Mucosa of stomach (tissue), 1 donor: ENCODE measurements around the gene FGD3.

ENCODE experiments used
- H3K27me3 ChIP-seq: one replicate; pipeline ENCODE4 v1.7.0; 2013; ENCODE audit warnings: mild to moderate bottlenecking, low read length; ENCODE audit not compliant: control insufficient read depth, insufficient read depth
- H3K36me3 ChIP-seq: one replicate; pipeline ENCODE4 v1.7.0; 2013; ENCODE audit warnings: low read length; ENCODE audit not compliant: control insufficient read depth, insufficient read depth
- H3K4me1 ChIP-seq: one replicate; pipeline ENCODE4 v1.7.0; 2013; ENCODE audit warnings: mild to moderate bottlenecking, low read length; ENCODE audit not compliant: control insufficient read depth, insufficient read depth
- H3K4me3 ChIP-seq: one replicate; pipeline ENCODE4 v1.7.0; 2013; ENCODE audit warnings: low read length
- H3K9ac ChIP-seq: one replicate; pipeline ENCODE4 v1.7.0; 2013; ENCODE audit warnings: mild to moderate bottlenecking, low read length, moderate library complexity
- H3K9me3 ChIP-seq: one replicate; pipeline ENCODE4 v1.7.0; 2013; ENCODE audit warnings: mild to moderate bottlenecking, low read length, moderate library complexity; ENCODE audit not compliant: control insufficient read depth
- donor health status: Pancreatic carcinoma.

FGD3 gene

GRCh38 chr9:92973700-92974099 lies 26.4 kb downstream of the FGD3 start:
- no peaks in the 10 kb centered on the region for H3K9me3 ChIP-seq
- H3K9ac ChIP-seq = no peak overlapping the region
- H3K4me3 ChIP-seq = no peak overlapping the region
- no peaks in the 10 kb centered on the region for H3K27me3 ChIP-seq
- H3K4me1 ChIP-seq = no peaks in the 10 kb centered on the region
- no peaks in the 10 kb centered on the region for H3K36me3 ChIP-seq

- H3K9ac ChIP-seq = no peak overlapping the region
Measured at GRCh38 chr9:92974161-92974661, 26.9 kb downstream of the FGD3 start.

GRCh38 chr9:92974761-92975755 lies 27.7 kb downstream of the FGD3 start:
- Histone ChIP-seq H3K27me3 (no peaks in the 10 kb centered on the region), H3K36me3 (no peaks in the 10 kb centered on the region), H3K4me1 (no peaks in the 10 kb centered on the region), H3K9me3 (no peaks in the 10 kb centered on the region), H3K9ac (no peak overlapping the region), H3K4me3 (no peak overlapping the region)

More at GRCh38 chr9:92974161-92974661, 26.9 kb downstream of the FGD3 start:
- no peaks in the 10 kb centered on the region for H3K4me1 ChIP-seq
- H3K4me3 ChIP-seq = no peak overlapping the region
- no peaks in the 10 kb centered on the region for H3K36me3 ChIP-seq
- no peaks in the 10 kb centered on the region for H3K9me3 ChIP-seq
- no peaks in the 10 kb centered on the region for H3K27me3 ChIP-seq

GRCh38 chr9:92976431-92976830 lies 29.1 kb downstream of the FGD3 start:
- no peaks in the 10 kb centered on the region for H3K4me1 ChIP-seq
- no peak overlapping the region for H3K9ac ChIP-seq

DNA sequence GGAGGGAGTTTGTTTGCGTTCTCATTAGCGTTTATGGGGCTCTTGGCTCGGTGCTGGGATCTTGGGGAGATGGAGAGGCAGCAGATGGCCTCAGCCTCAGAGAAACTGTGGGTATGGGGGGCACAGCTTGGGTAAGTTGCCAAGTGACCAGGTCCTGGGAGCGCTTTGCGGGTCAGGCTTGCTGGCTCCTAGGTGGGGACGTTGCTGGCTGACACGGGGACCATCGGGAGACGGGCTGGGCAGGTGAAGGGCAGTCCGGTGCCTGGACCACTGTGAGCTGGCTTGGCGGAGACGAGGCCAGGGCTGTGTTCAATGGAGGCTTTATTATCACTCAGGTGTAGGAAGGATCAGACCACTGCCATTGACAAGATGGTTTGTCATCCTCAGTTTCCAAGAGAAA lies 30.0 kb downstream of the FGD3 start:
- Histone ChIP-seq H3K36me3 (no peaks in the 10 kb centered on the region), H3K9ac (no peak overlapping the region), H3K4me3 (no peak overlapping the region), H3K27me3 (no peaks in the 10 kb centered on the region), H3K4me1 (no peaks in the 10 kb centered on the region), H3K9me3 (no peaks in the 10 kb centered on the region)

More at GRCh38 chr9:92976431-92976830, 29.1 kb downstream of the FGD3 start:
- H3K36me3 ChIP-seq = no peaks in the 10 kb centered on the region
- no peaks in the 10 kb centered on the region for H3K27me3 ChIP-seq
- no peak overlapping the region for H3K4me3 ChIP-seq
- H3K9me3 ChIP-seq = no peaks in the 10 kb centered on the region

DNA sequence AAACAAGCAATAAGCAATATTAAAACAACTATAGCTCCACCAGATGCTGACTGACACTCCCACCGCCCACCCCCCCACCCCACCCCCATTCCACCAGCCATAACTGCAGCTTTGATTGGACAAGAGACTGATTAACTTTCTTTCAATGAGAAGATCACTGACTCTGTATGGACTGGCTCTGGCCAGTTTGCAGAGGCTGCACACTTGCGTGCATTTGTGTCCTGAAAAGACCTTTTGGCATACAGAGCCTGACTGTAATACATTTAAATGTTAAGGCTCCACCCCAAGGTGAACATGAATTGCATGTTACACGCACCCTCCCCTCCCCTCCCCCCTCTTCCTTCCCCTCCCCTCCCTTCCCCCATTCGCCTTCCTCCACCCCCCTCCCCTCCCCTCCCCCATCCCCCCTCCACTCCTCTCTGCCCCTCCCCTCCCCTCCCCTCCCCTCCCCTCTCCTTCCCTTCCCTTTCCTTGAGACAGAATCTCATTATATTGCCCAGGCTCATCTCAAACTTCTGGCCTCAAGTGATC lies 31.1 kb downstream of the FGD3 start:
- no peak overlapping the region for H3K9ac ChIP-seq
- no peaks in the 10 kb centered on the region for H3K9me3 ChIP-seq
- no peaks in the 10 kb centered on the region for H3K27me3 ChIP-seq
- H3K36me3 ChIP-seq = no peaks in the 10 kb centered on the region
- H3K4me1 ChIP-seq = no peaks in the 10 kb centered on the region
- H3K4me3 ChIP-seq = no peak overlapping the region

- no peaks in the 10 kb centered on the region for H3K36me3 ChIP-seq
- no peak overlapping the region for H3K9ac ChIP-seq
Measured at GRCh38 chr9:92979283-92980056, 32.1 kb downstream of the FGD3 start.

DNA sequence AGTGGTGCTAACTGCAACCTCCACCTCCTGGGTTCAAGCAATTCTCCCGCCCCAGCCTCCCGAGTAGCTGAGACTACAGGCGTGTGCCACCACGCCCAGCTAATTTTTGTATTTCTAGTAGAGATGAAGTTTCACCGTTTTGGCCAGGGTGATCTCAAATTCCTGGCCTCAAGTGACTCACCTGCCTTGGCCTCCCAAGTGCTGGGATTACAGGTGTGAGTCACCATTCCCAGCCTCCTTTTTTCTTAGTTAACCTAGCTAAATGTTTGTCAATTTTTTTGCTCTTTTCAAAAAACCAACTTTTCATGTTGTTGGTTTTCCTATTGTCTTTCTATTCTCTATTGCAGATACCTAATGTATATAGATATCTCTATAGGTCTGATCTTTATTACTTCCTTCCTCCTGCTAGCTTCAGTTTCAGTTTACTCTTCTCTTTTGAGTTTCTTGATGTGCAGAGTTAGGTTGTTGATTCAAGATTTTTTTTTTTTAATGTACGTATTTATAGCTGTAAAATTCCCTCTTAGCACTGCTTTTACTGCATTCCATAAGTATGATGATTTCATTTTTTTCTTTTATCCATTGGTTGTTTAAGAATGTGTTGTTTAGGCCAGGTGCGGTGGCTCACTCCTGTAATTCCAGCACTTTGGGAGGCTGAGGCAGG lies 32.9 kb downstream of the FGD3 start:
- H3K4me1 ChIP-seq = no peaks in the 10 kb centered on the region
- no peak overlapping the region for H3K9ac ChIP-seq

More at GRCh38 chr9:92979283-92980056, 32.1 kb downstream of the FGD3 start:
- H3K4me1 ChIP-seq = no peaks in the 10 kb centered on the region
- no peak overlapping the region for H3K4me3 ChIP-seq
- no peaks in the 10 kb centered on the region for H3K27me3 ChIP-seq
- H3K9me3 ChIP-seq = no peaks in the 10 kb centered on the region

GRCh38 chr9:92982130-92982529 lies 34.8 kb downstream of the FGD3 start:
- no peak overlapping the region for H3K4me3 ChIP-seq
- H3K9me3 ChIP-seq = no peaks in the 10 kb centered on the region
- H3K36me3 ChIP-seq = no peaks in the 10 kb centered on the region
- H3K27me3 ChIP-seq = no peaks in the 10 kb centered on the region
- no peaks in the 10 kb centered on the region for H3K4me1 ChIP-seq
- H3K9ac ChIP-seq = no peak overlapping the region

More for the DNA sequence above, 32.9 kb downstream of the FGD3 start:
- no peak overlapping the region for H3K4me3 ChIP-seq
- no peaks in the 10 kb centered on the region for H3K36me3 ChIP-seq
- no peaks in the 10 kb centered on the region for H3K27me3 ChIP-seq
- H3K9me3 ChIP-seq = no peaks in the 10 kb centered on the region

GRCh38 chr9:92983984-92984589 lies 36.8 kb downstream of the FGD3 start:
- Histone ChIP-seq H3K36me3 (no peaks in the 10 kb centered on the region), H3K4me1 (no peaks in the 10 kb centered on the region), H3K27me3 (no peaks in the 10 kb centered on the region), H3K4me3 (no peak overlapping the region), H3K9ac (no peak overlapping the region), H3K9me3 (no peaks in the 10 kb centered on the region)

DNA sequence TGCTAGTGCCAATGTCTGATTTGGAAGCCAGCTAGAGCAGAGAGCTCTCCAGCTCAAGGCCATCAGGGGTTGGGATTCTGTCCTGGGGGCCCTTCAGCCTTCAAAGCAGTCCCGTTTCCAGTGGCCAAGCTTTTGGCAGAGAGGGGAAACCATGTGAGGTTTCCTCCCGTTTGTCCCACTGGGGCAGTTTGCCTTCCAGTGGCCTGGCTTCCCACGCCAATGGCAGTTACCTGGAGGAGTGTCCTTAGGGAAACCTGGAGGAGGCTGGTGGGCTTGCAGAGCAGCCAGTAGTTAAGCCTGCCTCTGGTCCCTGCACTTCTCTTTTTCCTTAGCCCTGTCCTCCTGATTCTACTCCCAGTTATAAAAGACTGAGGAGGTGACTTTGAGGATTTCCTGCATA lies 37.7 kb downstream of the FGD3 start:
- no peaks in the 10 kb centered on the region for H3K36me3 ChIP-seq

More for the DNA sequence above, 37.7 kb downstream of the FGD3 start:
- Histone ChIP-seq H3K27me3 (no peaks in the 10 kb centered on the region), H3K9ac (no peak overlapping the region), H3K4me3 (no peak overlapping the region), H3K4me1 (no peaks in the 10 kb centered on the region), H3K9me3 (no peaks in the 10 kb centered on the region)
